Right lobe of liver (tissue), 6 donors: ENCODE measurements around the gene SEC24A. TPM values are rescaled to one million over a fixed set of nuclear protein-coding genes. Genes with fewer than 3 reads are reported as not detected.
"Not testable (repeated sequence)": the region's sequence is repeated elsewhere in the genome, so short reads cannot be mapped to it uniquely, and the experiment has no call there.

Experiments
- ATAC-seq, 4 donors: fragments of 200-7000 bp; cut with Tn5 transposase; one replicate each; pipeline ENCODE4 v1.9.1; 2020; ENCODE audit warnings: mild to moderate bottlenecking in 4 of 4, moderate library complexity in 4 of 4
- DNase-seq, 3 donors: peaks; one replicate each; pipeline ENCODE4 v3.0.0-alpha.2; 2020
- H3K27ac ChIP-seq, 3 donors: fragments of 200-600 bp; one replicate each; pipeline ENCODE4 v1.8.0; 2022
- H3K27me3 ChIP-seq, 2 donors: fragments of 200-600 bp; one replicate each; pipeline ENCODE4 v1.8.0; 2022
- H3K36me3 ChIP-seq, 4 donors: fragments of 200-600 bp; sonication (generic) in 1 of 4; one replicate each; pipeline versions ENCODE4 v1.5.1 to v1.8.0; 2017 to 2022; ENCODE audit warnings: control low read depth in 1 of 4
- H3K4me1 ChIP-seq, 4 donors: fragments of 200-600 bp; sonication (generic) in 1 of 4; one replicate each; pipeline versions ENCODE4 v1.5.1 to v1.8.0; 2017 to 2022; ENCODE audit warnings: control low read depth in 1 of 4
- H3K4me3 ChIP-seq, 3 donors: fragments of 200-600 bp; one replicate each; pipeline ENCODE4 v1.8.0; 2022
- H3K9me3 ChIP-seq, 4 donors: fragments of 200-600 bp; sonication (generic) in 1 of 4; one replicate each; pipeline versions ENCODE4 v1.5.1 to v1.8.0; 2017 to 2022; ENCODE audit warnings: control low read depth in 1 of 4
- CTCF ChIP-seq, 4 donors: fragments of 200-600 bp in 3 of 4; fragments of 450-650 bp in 1 of 4; IDR thresholded peaks; one replicate each; pipeline versions ENCODE4 v1.5.1 to v1.8.0; 2016 to 2022; ENCODE audit warnings: antibody characterized with exemption in 4 of 4, mild to moderate bottlenecking in 2 of 4
- POLR2A ChIP-seq: fragments of 450-650 bp; IDR thresholded peaks from one replicate; pipeline ENCODE4 v1.6.1; 2017; ENCODE audit warnings: antibody characterized with exemption, mild to moderate bottlenecking
- WGBS: methylation state at CpG from one replicate; pipeline ENCODE4 v1.1.6; 2018; ENCODE audit warnings: low coverage, low lambda C conversion rate; ENCODE audit not compliant: insufficient coverage; ENCODE audit errors: missing lambda C conversion rate; 5-methylcytosine and 5-hydroxymethylcytosine counted together
- intact Hi-C, 2 donors: fragments of 100-400 bp; cut with DNase I; formaldehyde crosslinking; loops; one replicate each; pipeline versions ENCODE4 v1.11.2 to v1.14.1; 2022
- long read RNA-seq: library from polyadenylated mRNA; unstranded; transcript quantifications from one replicate; pipeline ENCODE4 v2.0.0, GENCODE V29; 2019
- total RNA-seq, 6 experiments: library from RNA; depleted of rRNA in 2 of 6; stranded (reverse); fragments of >200 nt in 2 of 6; fragmentation: NEBNext Ultra II Directional in 3 of 6; extraction: Animal tissue kit (Norgen Biotek cat#: 25700) in 3 of 6; gene quantifications; one replicate each; pipeline versions ENCODE4 v1.1.0 to v1.2.4, GENCODE V29; 2016 to 2023
- donor health status: DM: no; HTN: yes; CAD: no.
- donor health status: DM: no; HTN: no; CAD: no.
- donor health status: DM: no; HTN: no; CAD: no.
- donor health status: DM: no; HTN: yes; CAD: no.
- donor health status: DM: no; HTN: yes; CAD: no.

The SEC24A gene
- 10 to 100 TPM; 28.4 to 45.8 (median 40.0) TPM for total RNA-seq
- long read RNA-seq, partial matches to known transcripts, result 1 of 1 reads
- long read RNA-seq, other reads (novel, unspliced or antisense), result 0 of 1 reads

GRCh38 chr5:134648425-134649162, at the start of gene SEC24A:
Gene SEC24A, plus strand, starts transcription at chr5:134648785. Its CDS starts 292 bp downstream, at chr5:134649077.
- H3K9me3 ChIP-seq, result no peaks in the 10 kb centered on the region
- H3K27me3 ChIP-seq, result no peaks in the 10 kb centered on the region
- WGBS, result 0% methylated on average over 37 of the region's 69 CpGs
- peak; percentile 85 to 92 (median 87) for ATAC-seq
- H3K4me1 ChIP-seq, result peaks cover 0 to 49% (median 13%) of the 10 kb centered on the region in 4 donors
- H3K36me3 ChIP-seq, result no peaks in the 10 kb centered on the region
- intact Hi-C loops, result no loop called here
- H3K4me3 ChIP-seq, result peak within 1 kb of the TSS; percentile 87 to 98 (median 91)
- DNase-seq, result peak; percentile 95 to 96 (median 96)
- H3K27ac ChIP-seq, result peak within 1 kb of the TSS; percentile 93 to 97 (median 96)
- peak; percentile 93 for TF ChIP-seq POLR2A
- no peak for TF ChIP-seq CTCF (IDR thresholded peaks at IDR 0.05)

GRCh38 chr5:134599820-134600219, 48.8 kb upstream of the SEC24A start:
- ATAC-seq, DNase-seq, H3K4me3 ChIP-seq, H3K4me1 ChIP-seq, H3K27me3 ChIP-seq, H3K9me3 ChIP-seq, H3K27ac ChIP-seq, intact Hi-C loops: not testable (repeated sequence)
- 100% methylated on average over 2 of the region's 3 CpGs for WGBS
- peaks cover 0 to 26% (median 7%) of the 10 kb centered on the region in 4 donors for H3K36me3 ChIP-seq

- Histone ChIP-seq H3K27me3 (no peaks in the 10 kb centered on the region), H3K27ac (no peak overlapping the region), H3K4me1 (peaks cover 0 to 11% (median 5%) of the 10 kb centered on the region in 4 donors), H3K9me3 (no peaks in the 10 kb centered on the region), H3K4me3 (no peak overlapping the region), H3K36me3 (peaks cover 0 to 33% (median 11%) of the 10 kb centered on the region in 4 donors)
- no peak for ATAC-seq
- intact Hi-C loops, result no loop called here
- 56% methylated on average over 2 of the region's 3 CpGs for WGBS
- no peak for TF ChIP-seq POLR2A
- TF ChIP-seq CTCF (IDR thresholded peaks at IDR 0.05), result no peak
- no peak for DNase-seq
Measured at GRCh38 chr5:134600600-134600999, 48.0 kb upstream of the SEC24A start.

GRCh38 chr5:134603059-134603458, 45.5 kb upstream of the SEC24A start:
- Histone ChIP-seq H3K27ac (no peak overlapping the region), H3K4me1 (peaks cover 0 to 31% (median 11%) of the 10 kb centered on the region in 4 donors), H3K9me3 (no peaks in the 10 kb centered on the region), H3K36me3 (peaks cover 0 to 44% (median 24%) of the 10 kb centered on the region in 4 donors), H3K4me3 (no peak overlapping the region), H3K27me3 (no peaks in the 10 kb centered on the region)
- TF ChIP-seq POLR2A (no peak), CTCF (IDR thresholded peaks at IDR 0.05) (no peak)
- peak in 1 of 4 donors; percentile 59 for ATAC-seq
- 5% methylated on average over 1 of the region's 1 CpG for WGBS
- intact Hi-C loops, result no loop called here
- DNase-seq, result no peak

DNA sequence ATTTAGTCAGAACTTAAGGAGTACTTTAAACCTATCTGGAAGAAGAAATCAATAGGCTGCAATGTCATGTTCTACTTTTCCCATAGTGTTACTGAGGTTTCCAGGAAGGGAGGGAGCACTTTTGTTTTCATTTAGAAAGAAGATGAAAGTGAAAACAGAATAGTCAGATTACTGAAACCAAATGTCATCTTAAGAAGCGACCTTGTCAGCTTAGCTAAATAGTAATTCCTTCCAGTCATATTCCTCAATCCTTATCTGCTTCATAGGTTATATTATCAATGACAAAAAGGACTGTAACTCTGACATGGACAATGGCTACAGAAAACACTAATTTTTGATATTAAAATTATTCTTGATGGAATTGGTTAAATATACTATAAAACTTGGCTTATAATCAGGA, 43.7 kb upstream of the SEC24A start:
- intact Hi-C loops, result no loop called here
- 62% methylated on average over 1 of the region's 1 CpG for WGBS
- peaks cover 5 to 46% (median 27%) of the 10 kb centered on the region in 4 donors for H3K36me3 ChIP-seq
- H3K9me3 ChIP-seq, result no peaks in the 10 kb centered on the region
- ATAC-seq (peak in 1 of 4 donors; percentile 22), DNase-seq (no peak)
- no peaks in the 10 kb centered on the region for H3K27me3 ChIP-seq
- H3K4me3 ChIP-seq, result no peak overlapping the region
- TF ChIP-seq POLR2A (no peak), CTCF (IDR thresholded peaks at IDR 0.05) (no peak)
- H3K4me1 ChIP-seq, result peaks cover 0 to 47% (median 20%) of the 10 kb centered on the region in 4 donors
- peak overlapping the region in 1 of 3 donors; percentile 1 for H3K27ac ChIP-seq
